ENCODE measurements around the gene CADM2.

DNA sequence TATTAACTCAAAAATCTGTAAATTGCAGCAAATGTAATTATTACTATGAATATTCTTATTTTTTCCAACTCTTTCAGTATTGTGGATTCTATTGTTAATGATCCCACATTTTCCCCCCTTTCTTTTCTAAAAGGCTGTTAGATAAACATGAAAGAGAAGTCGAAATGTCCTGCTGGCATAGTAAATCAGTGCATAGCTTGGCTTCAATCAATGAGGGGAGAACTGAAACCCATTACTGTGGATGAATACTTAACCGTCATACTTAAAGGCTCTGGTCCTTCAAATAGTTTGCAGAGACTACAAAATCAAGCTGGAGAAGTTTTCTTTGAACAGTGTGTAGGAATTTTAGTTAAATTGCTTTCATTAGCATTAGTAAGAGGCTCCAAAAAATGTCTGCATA, 667.9 kb downstream of the CADM2 start:
- TF ChIP-seq ZNF660 (tag by site-specific recombination; IDR thresholded peaks at IDR 0.05) (no peak), ZNF510 (tag by site-specific recombination; IDR thresholded peaks at IDR 0.05; ENCODE audit: insufficient replicate concordance) (no peak), ZNF302 (tag by site-specific recombination; IDR thresholded peaks at IDR 0.05; ENCODE audit: low read depth) (no peak), ZNF202 (tag by site-specific recombination; IDR thresholded peaks at IDR 0.05; ENCODE audit: borderline replicate concordance) (no peak), SP2 (tag by site-specific recombination; IDR thresholded peaks at IDR 0.05) (no peak), YY1 (tag by site-specific recombination; IDR thresholded peaks at IDR 0.05) (no peak), GLI4 (tag by site-specific recombination; IDR thresholded peaks at IDR 0.05) (no peak), TCF7L2 (IDR thresholded peaks at IDR 0.05; ENCODE audit: borderline replicate concordance, low read depth, low read length) (no peak), ZBTB7A (tag by site-specific recombination; IDR thresholded peaks at IDR 0.05; ENCODE audit: low read depth) (no peak), RBAK (tag by site-specific recombination; IDR thresholded peaks at IDR 0.05) (no peak)
- TF ChIP-seq, protein P1, sequence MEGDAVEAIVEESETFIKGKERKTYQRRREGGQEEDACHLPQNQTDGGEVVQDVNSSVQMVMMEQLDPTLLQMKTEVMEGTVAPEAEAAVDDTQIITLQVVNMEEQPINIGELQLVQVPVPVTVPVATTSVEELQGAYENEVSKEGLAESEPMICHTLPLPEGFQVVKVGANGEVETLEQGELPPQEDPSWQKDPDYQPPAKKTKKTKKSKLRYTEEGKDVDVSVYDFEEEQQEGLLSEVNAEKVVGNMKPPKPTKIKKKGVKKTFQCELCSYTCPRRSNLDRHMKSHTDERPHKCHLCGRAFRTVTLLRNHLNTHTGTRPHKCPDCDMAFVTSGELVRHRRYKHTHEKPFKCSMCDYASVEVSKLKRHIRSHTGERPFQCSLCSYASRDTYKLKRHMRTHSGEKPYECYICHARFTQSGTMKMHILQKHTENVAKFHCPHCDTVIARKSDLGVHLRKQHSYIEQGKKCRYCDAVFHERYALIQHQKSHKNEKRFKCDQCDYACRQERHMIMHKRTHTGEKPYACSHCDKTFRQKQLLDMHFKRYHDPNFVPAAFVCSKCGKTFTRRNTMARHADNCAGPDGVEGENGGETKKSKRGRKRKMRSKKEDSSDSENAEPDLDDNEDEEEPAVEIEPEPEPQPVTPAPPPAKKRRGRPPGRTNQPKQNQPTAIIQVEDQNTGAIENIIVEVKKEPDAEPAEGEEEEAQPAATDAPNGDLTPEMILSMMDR (tag by site-specific recombination; IDR thresholded peaks at IDR 0.05) = no peak
- TF ChIP-seq, protein P2, sequence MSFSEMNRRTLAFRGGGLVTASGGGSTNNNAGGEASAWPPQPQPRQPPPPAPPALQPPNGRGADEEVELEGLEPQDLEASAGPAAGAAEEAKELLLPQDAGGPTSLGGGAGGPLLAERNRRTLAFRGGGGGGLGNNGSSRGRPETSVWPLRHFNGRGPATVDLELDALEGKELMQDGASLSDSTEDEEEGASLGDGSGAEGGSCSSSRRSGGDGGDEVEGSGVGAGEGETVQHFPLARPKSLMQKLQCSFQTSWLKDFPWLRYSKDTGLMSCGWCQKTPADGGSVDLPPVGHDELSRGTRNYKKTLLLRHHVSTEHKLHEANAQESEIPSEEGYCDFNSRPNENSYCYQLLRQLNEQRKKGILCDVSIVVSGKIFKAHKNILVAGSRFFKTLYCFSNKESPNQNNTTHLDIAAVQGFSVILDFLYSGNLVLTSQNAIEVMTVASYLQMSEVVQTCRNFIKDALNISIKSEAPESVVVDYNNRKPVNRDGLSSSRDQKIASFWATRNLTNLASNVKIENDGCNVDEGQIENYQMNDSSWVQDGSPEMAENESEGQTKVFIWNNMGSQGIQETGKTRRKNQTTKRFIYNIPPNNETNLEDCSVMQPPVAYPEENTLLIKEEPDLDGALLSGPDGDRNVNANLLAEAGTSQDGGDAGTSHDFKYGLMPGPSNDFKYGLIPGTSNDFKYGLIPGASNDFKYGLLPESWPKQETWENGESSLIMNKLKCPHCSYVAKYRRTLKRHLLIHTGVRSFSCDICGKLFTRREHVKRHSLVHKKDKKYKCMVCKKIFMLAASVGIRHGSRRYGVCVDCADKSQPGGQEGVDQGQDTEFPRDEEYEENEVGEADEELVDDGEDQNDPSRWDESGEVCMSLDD (tag by site-specific recombination; IDR thresholded peaks at IDR 0.05) = no peak
- TF ChIP-seq, protein P3, sequence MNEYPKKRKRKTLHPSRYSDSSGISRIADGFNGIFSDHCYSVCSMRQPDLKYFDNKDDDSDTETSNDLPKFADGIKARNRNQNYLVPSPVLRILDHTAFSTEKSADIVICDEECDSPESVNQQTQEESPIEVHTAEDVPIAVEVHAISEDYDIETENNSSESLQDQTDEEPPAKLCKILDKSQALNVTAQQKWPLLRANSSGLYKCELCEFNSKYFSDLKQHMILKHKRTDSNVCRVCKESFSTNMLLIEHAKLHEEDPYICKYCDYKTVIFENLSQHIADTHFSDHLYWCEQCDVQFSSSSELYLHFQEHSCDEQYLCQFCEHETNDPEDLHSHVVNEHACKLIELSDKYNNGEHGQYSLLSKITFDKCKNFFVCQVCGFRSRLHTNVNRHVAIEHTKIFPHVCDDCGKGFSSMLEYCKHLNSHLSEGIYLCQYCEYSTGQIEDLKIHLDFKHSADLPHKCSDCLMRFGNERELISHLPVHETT (tag by site-specific recombination; IDR thresholded peaks at IDR 0.05) = no peak
